Measurements from ENCODE around the gene TEX48. TPM values are rescaled to one million over a fixed set of nuclear protein-coding genes. Genes with fewer than 3 reads are reported as not detected.

The TEX48 gene
- total RNA-seq (2022; extraction: Qiagen RNA extraction; ENCODE audit: low read depth): not detected in 5 replicates

DNA sequence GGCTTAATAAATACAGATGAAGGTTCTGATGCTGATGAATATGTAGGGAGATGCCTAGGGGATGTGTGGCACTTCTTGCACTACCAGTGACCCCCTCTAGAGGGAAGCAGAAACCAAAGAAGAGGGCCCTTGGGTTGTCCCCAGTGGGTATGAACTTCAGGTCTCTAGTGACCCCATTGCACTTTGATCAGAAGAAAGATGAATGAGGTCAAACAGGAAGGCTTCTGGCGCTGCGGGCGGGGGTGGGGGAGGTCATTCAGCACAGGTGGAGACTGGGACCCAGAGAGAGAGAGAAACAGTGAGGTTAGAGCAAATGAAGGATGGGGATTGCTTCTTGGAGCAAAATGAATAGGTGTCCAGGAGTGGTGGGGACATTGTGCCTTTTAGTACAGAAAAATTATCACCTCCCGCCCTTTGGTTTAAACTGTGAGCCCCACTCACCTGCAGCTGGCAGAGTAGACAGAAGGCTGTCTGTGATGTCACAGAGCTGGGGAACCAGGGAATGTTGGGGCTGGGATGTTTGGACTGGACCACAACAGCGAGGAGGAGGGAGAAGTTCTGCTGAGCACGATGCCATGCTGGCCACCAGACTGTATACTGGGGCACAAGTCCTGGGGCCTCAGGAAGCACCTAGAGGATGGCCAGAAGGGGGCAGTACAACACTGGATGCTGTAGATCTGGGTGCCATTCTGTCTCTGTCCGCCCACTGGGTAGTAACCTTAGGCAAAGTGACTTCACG is at the start of gene TEX48:
TSS of gene TEX48 (minus strand) at position 599 of the 739 bp plus-strand sequence. CDS start 10,469 bp downstream, outside the sequence.

GRCh38 chr9:114657705-114658104 is 24.3 kb downstream of the TEX48 start, which contains the start of gene TEX53:
Gene TEX53, minus strand, starts transcription at chr9:114657805. Its CDS starts 31 bp downstream, at chr9:114657774.

Other genes with a start within 250 kb of the TEX48 start
- gene WHRN, start 176.7 kb downstream of the TEX48 start, total RNA-seq (2022; extraction: Qiagen RNA extraction; ENCODE audit: low read depth): 3.9 to 8.1 TPM (median 6.7 TPM) in 5 replicates
- gene ATP6V1G1, start 94.4 kb downstream of the TEX48 start, total RNA-seq (2022; extraction: Qiagen RNA extraction; ENCODE audit: low read depth): 114 to 155 TPM (median 116 TPM) in 5 replicates
- 10.8 to 12.7 TPM (median 11.8 TPM) in 5 replicates for gene TMEM268, start 70.9 kb downstream of the TEX48 start, total RNA-seq (2022; extraction: Qiagen RNA extraction; ENCODE audit: low read depth)
- not detected in 5 replicates for gene TEX53, start 24.4 kb downstream of the TEX48 start, total RNA-seq (2022; extraction: Qiagen RNA extraction; ENCODE audit: low read depth)
- gene TNFSF15, start 123.8 kb upstream of the TEX48 start, total RNA-seq (2022; extraction: Qiagen RNA extraction; ENCODE audit: low read depth): 0.26 to 0.40 TPM (median 0.31 TPM) in 5 replicates
- 0.22 TPM in 1 of 5 replicates, not detected in the others for gene TNFSF8, start 248.4 kb upstream of the TEX48 start, total RNA-seq (2022; extraction: Qiagen RNA extraction; ENCODE audit: low read depth)